Astrocyte (in vitro differentiated cells and primary cell): Measurements from ENCODE around the gene GYG2.

Source experiments
- CTCF ChIP-seq: IDR thresholded peaks from 2 replicates; pipeline ENCODE4 v1.5.1; 2011; ENCODE audit warnings: low read depth, mild to moderate bottlenecking, inconsistent platforms, low read length, moderate library complexity; ENCODE audit not compliant: insufficient read depth
- EZH2 ChIP-seq: IDR thresholded peaks from 2 replicates; pipeline ENCODE4 v1.6.1; 2012; ENCODE audit warnings: mild to moderate bottlenecking, low read length, inconsistent platforms; ENCODE audit not compliant: insufficient read depth

GRCh38 chrX:2781226-2781571, 47.5 kb upstream of the GYG2 start:
- TF ChIP-seq CTCF (no peak), EZH2 (no peak)
